Progenitor cell of endocrine pancreas (in vitro differentiated cells): ENCODE results near the gene FN3KRP. TPM values are rescaled to one million over a fixed set of nuclear protein-coding genes. Genes with fewer than 3 reads are reported as not detected.

Experiments
- DNase-seq: peaks from one replicate; pipeline ENCODE4 v3.0.0; 2021; ENCODE audit warnings: low spot score; ENCODE audit not compliant: unreplicated experiment
- H3K27ac Mint-ChIP-seq: 2 replicates; pipeline ENCODE4 v1.8.0; 2021; ENCODE audit warnings: mild to moderate bottlenecking, moderate library complexity, mixed read lengths
- H3K27me3 Mint-ChIP-seq: 2 replicates; pipeline ENCODE4 v1.8.0; 2021; ENCODE audit warnings: mixed read lengths
- H3K36me3 Mint-ChIP-seq: 2 replicates; pipeline ENCODE4 v1.8.0; 2022; ENCODE audit warnings: mixed read lengths; ENCODE audit not compliant: insufficient read depth
- H3K4me1 Mint-ChIP-seq: 2 replicates; pipeline ENCODE4 v1.8.0; 2021; ENCODE audit warnings: low read depth, mixed read lengths
- H3K4me3 Mint-ChIP-seq: 2 replicates; pipeline ENCODE4 v1.8.0; 2021; ENCODE audit warnings: low read depth, mild to moderate bottlenecking, moderate library complexity, mixed read lengths
- H3K9me3 Mint-ChIP-seq: 2 replicates; pipeline ENCODE4 v1.8.0; 2021; ENCODE audit warnings: low read depth, mixed read lengths
- CTCF ChIP-seq: fragments of 200-600 bp; sonication (generic); IDR thresholded peaks from one replicate; pipeline ENCODE4 v1.5.0; 2021; ENCODE audit warnings: antibody characterized with exemption, mild to moderate bottlenecking; ENCODE audit not compliant: unreplicated experiment
- long read RNA-seq: library from polyadenylated mRNA; unstranded; transcript quantifications from one replicate; pipeline ENCODE4 v2.0.0, GENCODE V29; 2020
- total RNA-seq: library from RNA; stranded (reverse); gene quantifications from 2 replicates; pipeline ENCODE4 v1.2.1, GENCODE V29; 2021

FN3KRP gene, protein sequence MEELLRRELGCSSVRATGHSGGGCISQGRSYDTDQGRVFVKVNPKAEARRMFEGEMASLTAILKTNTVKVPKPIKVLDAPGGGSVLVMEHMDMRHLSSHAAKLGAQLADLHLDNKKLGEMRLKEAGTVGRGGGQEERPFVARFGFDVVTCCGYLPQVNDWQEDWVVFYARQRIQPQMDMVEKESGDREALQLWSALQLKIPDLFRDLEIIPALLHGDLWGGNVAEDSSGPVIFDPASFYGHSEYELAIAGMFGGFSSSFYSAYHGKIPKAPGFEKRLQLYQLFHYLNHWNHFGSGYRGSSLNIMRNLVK
- 31.8 and 34.2 TPM in 2 replicates for total RNA-seq
- long read RNA-seq, transcript FN3KRP-201 (6 exons, 1,849 nt): major isoform, 44 of 50 reads
- long read RNA-seq, partial matches to known transcripts: 1 of 50 reads
- long read RNA-seq, other reads (novel, unspliced or antisense): 5 of 50 reads

- no peak for TF ChIP-seq CTCF
- Mint-ChIP-seq H3K4me3 (peak within 1 kb of the TSS; percentile 94), H3K27ac (peak within 1 kb of the TSS; percentile 95), H3K36me3 (peaks cover 2% of the 10 kb centered on the region), H3K9me3 (no peaks in the 10 kb centered on the region), H3K4me1 (peaks cover 11% of the 10 kb centered on the region), H3K27me3 (peaks cover 13% of the 10 kb centered on the region)
- DNase-seq: peak; percentile 82
Observed at GRCh38 chr17:82716203-82717010, at the start of gene FN3KRP. Gene FN3KRP (plus strand): TSS chr17:82716706. CDS start chr17:82716756, 50 bp downstream.

DNA sequence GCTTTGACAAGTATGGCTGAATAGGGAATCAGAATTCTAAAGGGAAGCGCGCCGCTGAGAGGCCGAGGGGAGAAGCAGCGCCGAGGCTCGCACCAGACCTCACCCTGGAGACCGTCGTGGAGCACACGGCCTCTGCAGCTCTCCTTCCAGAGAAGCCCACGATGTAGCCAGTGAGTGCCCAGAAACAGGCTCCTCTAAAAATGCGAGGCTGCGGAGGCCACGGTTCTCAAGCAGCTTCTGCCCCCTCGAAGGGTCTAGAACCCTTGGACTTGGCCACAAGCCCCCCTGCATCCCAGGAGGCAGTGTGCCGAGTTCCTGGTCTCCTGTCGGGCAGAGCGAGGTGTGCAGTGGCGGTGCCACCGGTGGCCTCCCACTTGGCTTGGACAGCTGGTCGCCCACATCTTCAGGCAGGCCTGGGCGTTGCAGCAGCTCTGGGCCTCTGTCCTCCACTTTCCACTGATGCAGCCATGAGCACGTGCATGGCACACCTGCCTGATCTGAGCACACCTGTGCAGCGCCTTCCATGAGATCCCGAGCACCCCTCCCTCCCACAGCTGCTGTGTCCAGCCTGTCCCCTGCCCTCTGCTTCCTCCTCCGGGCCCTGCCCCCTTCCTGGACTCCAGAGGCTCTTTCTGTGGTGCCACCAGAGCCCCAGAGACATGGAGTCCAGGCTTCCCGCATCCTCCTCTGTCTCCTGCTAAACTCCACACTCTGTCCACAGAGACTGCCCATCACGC is 49.4 kb upstream of the FN3KRP start:
- H3K9me3 Mint-ChIP-seq: no peaks in the 10 kb centered on the region
- no peaks in the 10 kb centered on the region for H3K36me3 Mint-ChIP-seq
- no peaks in the 10 kb centered on the region for H3K27me3 Mint-ChIP-seq
- H3K4me3 Mint-ChIP-seq: no peak overlapping the region
- DNase-seq: no peak
- no peak for TF ChIP-seq CTCF
- H3K27ac Mint-ChIP-seq: no peak overlapping the region
- H3K4me1 Mint-ChIP-seq: peaks cover 5% of the 10 kb centered on the region

DNA sequence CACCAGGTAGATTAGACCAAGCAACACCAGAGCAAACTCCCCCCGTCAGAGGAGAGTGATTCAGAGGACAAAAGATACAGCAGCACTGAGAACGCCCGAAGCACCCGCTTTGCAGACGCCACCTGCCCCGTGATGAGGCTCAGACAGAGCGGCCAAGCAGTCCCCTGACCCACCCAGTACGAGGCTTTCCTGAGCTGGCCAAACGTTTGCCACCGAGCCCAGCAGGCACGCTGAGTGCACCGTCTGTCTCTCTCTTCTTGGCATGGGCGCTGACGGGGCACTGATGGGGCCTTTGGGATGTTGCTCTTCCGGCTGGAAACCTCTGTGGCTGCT is 48.9 kb upstream of the FN3KRP start:
- Mint-ChIP-seq H3K4me3 (no peak overlapping the region), H3K27ac (no peak overlapping the region), H3K27me3 (no peaks in the 10 kb centered on the region), H3K4me1 (peaks cover 5% of the 10 kb centered on the region), H3K9me3 (no peaks in the 10 kb centered on the region), H3K36me3 (no peaks in the 10 kb centered on the region)
- TF ChIP-seq CTCF: no peak
- no peak for DNase-seq

DNA sequence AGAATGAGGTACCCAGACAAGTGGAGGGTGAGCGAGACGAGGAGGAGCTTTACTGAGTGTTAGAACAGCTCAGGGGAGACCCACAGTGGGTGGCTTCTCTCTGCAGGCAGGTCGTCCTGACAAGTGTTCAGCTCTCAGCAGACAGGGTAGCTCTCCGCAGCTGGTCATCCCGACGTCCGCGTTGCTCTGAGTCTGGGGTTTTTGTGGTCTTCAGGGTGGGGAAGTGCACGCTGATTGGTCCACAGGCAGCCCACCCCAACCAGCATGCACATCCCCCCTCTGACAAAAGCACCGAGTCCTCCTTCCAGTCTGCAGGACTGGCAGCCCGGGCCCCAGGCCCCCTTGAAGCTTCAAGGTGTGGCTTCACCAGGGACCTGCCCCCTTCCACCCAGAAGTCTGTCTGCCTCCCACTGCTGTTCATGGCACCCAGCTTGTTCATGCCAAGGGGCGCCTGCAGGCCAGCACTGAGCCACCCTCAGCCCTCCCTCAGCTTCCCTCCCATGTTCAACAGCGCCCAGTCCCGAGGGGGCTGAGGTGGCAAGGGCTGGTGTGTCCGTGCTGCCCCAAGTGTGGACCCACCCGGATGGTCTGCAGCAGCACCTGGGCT is 48.4 kb upstream of the FN3KRP start:
- Mint-ChIP-seq H3K27ac (no peak overlapping the region), H3K36me3 (no peaks in the 10 kb centered on the region), H3K4me1 (peaks cover 5% of the 10 kb centered on the region), H3K4me3 (no peak overlapping the region), H3K9me3 (no peaks in the 10 kb centered on the region), H3K27me3 (no peaks in the 10 kb centered on the region)
- no peak for TF ChIP-seq CTCF
- DNase-seq: no peak
